NCI-H1092 (cell line): ENCODE measurements around the gene TRIP6.
"Not testable (repeated sequence)": the region's sequence is repeated elsewhere in the genome, so short reads cannot be mapped to it uniquely, and the experiment has no call there.

Source experiments
- DNase-seq: peaks from one replicate; lab custom pipeline; 2025; lab: John Stamatoyannopoulos, UW

Gene TRIP6

GRCh38 chr7:100890653-100891567 is 23.7 kb downstream of the TRIP6 start:
- no peak for DNase-seq

DNA sequence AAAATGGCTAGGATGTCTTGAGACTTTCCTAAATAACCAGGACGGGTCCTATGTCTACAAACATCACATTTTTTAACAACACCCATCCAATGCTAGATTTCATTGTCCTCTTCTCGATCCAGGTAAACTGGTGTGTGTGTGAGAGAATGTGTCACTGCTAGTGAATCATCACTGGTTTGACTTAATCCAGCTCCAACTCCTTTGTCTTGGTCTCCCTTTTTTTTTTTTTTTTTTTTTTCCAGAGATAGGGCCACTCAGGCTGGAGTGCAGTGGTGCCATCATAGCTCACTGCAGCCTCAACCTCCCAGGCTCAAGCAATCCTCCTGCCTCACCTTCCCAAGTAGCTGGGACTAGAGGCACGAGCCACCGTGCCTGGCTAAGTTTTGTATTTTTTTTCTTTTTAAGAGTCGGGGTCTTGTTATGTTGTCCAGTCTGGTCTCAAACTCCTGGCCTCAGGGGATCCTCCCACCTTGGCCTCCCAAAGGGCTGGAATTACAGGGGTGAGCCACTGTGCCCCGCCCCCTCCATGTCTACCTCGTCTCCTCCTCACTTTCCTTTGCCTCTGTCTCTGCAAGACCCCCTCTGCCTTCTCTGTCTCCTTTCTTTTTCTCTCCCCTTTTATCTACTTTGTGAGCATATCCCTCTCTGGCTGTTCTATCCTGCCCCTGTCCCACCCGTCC is 24.5 kb downstream of the TRIP6 start:
- DNase-seq, result no peak

DNA sequence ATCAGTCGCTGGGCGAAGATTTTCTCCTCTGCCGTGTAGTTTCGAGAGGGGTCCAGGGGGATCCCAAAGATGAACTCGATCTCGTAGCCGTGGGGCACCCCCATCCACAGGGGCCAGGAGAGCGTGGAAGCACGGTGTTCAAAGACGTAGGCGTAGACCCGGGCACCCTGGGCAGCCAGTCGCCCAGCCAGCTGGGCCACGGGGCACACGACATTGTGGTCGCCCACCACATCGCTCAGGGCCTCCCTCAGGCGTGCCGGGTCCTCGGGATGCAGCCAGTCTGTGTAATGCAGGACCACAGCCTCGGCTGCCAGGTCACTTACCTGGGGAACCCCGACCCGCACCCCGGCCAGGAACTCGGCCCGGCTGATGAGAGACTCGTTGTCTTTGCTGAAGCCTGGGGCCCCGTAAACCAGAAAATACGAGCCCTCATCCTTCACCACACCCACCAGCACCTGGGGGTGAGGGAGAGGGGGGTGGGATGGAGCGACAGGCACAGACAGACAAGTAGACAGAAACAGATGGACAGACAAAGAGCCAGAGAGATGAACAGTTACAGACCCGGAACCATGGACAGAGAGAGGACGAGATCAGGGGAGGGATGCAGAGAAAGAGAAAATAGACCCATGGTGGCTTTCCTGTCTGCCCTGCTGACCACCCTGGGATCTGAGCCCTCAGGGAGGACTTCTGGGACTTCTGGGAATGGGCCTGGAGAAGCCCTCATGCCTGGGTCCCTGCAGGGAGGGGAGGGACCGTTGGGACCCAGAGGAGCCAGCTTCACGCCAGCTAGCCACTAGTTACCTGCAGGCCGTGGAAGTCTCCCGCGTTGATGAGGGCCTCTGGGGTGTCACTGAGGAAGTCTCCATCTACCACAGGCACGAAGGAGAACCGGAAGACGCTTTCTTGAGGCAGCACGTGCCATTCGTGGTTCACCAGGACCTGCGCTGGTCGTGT is 25.5 kb downstream of the TRIP6 start:
- no peak for DNase-seq

DNA sequence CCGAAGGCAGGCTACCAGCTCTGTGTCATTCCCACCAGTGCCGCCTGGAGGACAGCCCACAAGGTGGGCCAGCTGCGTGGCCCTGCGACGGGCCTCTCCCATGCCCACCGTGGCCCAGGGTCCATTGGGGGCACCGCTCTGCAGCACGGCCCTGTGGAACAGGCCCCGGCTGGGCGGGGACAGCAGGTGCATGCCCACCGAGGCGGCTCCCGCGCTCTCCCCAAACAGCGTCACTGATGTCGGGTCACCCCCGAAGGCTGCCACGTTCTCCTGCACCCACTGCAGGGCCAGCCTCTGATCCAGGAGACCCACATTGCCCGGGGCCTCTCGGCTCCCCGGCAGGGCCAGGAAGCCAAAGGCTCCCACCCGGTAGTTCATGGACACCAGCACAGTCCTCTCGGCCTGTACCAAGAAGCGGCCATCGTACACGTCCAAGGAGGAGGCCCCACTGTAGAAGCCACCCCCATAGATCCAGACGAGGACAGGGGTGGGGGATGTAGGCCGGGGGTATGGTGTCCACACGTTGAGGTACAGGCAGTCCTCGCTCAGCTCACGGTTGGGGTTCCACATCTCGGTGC is 26.2 kb downstream of the TRIP6 start:
- no peak for DNase-seq

- DNase-seq, result no peak
These were observed 26.9 kb downstream of the TRIP6 start for GRCh38 chr7:100893910-100894721.

DNA sequence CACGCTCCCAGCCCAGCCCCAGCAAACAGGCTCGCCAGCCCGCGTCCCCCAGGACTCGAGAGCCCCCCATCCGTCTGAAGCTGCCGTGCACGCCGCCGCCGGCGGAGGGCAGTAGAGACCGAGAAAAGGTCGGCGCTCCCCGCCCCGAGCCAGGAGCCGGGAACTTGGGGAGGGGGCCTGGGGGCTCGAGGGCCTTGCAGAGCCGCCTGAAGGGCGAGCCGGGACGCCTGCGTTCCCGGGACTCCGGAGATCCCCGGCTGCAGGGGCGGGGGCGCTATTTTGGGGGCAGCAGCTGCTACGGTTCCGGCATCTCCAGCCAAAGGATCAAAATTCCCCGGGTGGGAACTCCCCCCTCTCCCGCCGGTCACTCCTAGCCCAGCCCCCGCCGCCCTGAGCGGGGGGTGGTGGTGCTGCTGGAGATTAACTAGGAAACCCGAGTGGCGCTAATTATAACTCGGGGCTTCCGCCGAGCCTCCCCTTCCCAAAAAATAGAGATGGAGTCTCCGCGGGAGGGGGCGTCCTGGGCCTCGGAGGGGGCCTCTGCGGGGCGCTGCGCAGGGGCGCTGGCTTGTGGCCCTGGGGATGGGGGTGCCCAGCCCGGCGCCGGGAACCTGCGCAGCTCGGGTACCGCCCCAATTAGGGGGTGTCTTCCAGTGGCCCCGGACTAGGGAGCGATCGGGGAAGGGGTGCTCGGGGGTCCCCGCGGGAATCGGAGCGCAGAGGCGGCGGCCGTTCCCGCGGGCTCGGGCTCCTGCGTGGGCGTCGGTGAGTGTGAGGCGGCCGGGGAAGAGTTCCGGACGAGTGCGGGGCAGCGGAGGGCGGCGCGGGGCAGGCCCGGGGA is 27.9 kb downstream of the TRIP6 start:
- no peak for DNase-seq

- DNase-seq, result no peak
These were observed 28.4 kb downstream of the TRIP6 start, which contains the start of gene ACHE for GRCh38 chr7:100895701-100895955. ACHE (minus strand) TSS chr7:100895888; CDS start chr7:100894232, 1,656 bp downstream.

DNA sequence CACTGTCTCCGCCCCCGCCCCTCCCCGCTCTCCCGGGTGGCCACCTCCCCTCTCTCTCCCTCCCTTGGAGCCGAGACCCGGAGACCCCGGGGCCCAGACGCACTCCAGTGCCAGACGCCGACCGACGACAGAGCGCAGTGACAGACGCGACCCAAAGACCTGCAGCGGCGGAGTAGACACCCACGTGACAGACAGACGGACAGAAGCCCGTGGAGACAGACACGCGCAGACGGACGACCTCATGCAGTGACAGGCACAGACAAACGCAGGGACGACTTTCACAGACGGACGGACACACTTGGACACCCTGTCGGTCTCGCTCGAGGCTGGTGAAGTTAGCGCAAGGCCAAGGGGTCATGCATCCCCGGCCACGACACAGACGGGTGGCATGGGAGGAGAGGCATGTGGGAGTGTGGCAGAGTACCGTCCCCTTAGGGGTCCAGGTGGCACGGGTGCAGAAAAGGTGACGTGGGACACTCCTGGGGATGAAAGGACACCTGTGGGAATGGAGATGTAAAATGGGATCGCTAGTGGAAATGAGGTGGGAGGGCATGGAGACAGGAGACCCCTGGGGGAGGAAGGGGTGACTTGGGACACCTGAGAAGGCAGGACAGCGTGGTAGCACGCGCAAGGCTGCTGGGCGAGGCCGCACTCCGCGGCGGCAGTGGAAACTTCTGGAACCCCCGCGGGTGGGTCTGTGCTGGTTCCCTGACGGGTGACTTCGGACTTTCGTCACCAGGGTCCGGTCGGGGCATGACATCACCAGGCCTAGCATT is 29.0 kb downstream of the TRIP6 start:
- DNase-seq, result no peak

- no peak for DNase-seq
These were observed 29.8 kb downstream of the TRIP6 start for GRCh38 chr7:100896732-100897608.

DNA sequence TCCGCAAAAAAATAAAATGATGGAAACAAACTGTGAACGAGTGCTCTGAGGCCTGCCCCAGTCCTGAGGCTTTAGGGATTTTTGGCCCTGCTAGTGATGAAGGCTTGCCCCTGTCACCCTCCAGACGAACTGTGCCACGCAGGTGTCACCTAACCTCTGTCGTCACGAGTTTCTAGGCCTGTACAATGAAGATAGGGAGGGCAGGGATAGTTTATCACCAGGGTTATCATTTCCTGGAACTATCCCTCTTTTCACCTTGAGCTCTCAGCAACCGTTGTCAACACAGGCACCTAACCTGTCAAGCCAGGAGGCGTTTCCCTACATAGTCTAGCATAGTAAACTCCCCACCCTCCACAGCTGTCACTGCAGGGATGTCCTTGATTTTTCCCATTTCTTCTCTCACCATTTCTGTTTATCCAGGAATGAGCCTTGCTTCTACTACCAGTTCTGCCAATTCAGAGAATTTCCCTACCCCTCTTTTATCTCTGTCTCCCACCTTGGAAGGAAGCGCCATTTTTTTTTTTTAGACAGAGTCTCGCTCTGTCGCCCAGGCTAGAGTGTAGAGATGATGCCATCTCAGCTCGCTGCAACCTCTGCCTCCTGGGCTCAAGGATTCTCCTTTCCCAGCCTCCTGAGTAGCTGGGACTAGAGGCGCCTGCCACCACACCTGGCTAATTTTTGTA is 30.7 kb downstream of the TRIP6 start:
- DNase-seq, result no peak

- DNase-seq, result no peak
These were observed 32.2 kb downstream of the TRIP6 start for GRCh38 chr7:100899432-100899831.

DNA sequence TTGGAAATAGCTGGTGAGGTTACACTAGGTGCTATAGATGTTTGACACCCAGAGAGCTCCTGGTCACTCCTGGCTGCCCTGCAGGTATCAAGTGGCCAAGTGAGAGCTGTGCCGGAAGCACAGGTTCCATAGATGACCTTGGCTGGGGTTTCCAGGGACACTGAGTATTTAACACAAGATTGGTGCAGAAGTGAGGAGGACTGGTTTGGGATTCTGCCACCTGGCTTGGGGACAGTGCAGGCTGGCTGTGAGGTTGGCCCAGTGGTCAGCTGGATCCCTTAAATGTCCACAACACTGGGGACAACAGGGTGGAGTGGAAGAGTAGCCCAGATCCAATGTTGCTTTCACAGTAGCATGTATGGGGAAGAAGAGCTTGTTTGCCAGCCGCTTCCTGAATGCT is 33.8 kb downstream of the TRIP6 start:
- DNase-seq, result no peak

- DNase-seq, result no peak
These were observed 34.7 kb downstream of the TRIP6 start for GRCh38 chr7:100901921-100902332.

- no peak for DNase-seq
These were observed 35.5 kb downstream of the TRIP6 start for GRCh38 chr7:100902638-100903037.

- no peak for DNase-seq
These were observed 41.3 kb downstream of the TRIP6 start for GRCh38 chr7:100908512-100908911.

DNA sequence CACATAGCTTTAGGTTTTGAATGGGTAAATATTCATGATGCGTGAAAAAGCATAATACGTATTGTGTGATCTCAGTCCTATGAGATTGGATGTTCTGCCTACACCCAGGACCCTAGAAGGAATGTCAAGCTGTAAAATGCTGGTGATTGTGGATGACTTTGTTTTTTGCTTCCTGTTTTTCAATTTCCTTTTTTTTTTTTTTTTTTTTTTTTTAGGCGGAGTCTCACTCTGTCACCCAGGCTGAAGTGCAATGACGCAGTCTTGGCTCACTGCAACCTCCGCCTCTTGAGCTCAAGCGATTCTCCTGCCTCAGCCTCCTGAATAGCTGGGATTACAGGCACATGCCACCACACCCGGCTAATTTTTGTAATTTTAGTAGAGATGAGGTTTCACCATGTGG is 43.3 kb downstream of the TRIP6 start:
- DNase-seq, result not testable (repeated sequence)

DNA sequence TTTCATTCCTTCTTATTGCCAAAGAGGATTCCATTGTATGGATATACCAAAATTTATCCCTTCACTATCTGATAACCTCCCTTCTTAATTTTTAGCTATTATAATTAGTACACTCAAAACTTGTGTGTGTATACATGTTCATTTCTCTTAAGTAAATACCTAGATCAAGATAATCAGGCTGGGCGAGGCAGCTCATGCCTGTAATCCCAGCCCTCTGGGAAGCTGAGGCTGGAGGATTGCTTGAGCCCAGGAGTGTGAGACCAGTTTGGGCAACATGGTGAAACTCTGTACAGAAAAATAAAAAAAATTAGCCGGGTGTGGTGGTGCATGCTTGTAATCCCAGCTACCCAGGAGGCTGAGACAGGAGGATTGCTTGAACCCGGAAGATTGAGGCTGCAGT is 44.3 kb downstream of the TRIP6 start:
- no peak for DNase-seq
